GDM1 (cell line): ENCODE results near the gene TUBB2B.

Source experiments
- DNase-seq: peaks from one replicate; lab custom pipeline; 2025; lab: John Stamatoyannopoulos, UW

The TUBB2B gene

DNA sequence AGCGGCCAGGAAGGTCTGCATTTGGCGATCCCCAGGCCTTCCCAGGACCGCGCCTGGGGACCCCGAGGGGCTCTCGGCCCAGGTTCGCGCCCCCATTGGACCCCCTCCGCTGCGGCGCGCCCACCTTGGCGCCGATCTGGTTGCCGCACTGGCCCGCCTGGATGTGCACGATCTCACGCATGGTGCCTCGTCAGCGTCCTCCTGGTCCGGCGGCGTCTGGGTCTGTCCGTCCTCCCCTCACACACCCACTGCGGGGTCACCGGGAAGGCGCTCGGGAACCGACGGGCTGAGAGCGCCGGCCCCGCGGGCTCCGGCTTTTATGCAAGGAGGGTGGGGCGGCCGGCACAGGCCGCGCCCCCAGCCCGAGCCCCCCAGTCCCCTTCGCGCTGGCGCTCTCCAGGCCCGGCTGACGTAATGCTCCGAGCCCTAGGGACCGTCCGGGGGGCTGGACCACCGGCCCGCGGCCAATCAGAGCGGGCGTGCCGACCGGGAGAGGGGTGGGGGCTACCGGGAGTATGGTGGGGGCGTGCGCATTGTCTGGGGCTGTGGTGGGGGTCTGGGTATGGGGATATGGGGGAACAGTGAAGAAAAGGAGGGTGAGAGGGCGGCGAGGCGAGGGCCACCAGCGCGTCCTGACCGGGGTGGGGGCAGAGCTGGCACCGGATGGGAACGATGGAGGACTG is at the start of gene TUBB2B:
TSS of gene TUBB2B (minus strand) at position 291 of the 683 bp plus-strand sequence. CDS start at position 181, 110 bp downstream.
- DNase-seq, result no peak

DNA sequence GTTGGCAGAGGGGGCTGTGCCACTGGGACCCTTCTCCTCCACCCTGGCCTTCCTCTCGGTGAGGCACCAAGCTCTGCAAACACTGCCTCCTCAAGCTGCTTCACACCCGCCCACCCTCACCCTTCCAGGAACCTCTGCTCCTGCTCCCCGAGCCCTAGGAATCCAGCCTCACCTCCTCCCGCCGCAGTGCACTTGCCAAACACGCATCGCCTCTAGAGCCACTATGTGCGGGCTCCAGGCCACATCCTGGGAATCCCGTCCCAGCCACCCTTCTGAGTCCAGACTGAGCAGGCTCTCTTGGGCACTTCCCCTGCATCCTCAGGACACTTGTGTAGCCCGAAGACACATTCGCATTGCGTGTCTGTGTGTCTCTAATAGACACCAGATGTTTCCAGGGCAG is 49.8 kb upstream of the TUBB2B start:
- DNase-seq, result no peak

DNA sequence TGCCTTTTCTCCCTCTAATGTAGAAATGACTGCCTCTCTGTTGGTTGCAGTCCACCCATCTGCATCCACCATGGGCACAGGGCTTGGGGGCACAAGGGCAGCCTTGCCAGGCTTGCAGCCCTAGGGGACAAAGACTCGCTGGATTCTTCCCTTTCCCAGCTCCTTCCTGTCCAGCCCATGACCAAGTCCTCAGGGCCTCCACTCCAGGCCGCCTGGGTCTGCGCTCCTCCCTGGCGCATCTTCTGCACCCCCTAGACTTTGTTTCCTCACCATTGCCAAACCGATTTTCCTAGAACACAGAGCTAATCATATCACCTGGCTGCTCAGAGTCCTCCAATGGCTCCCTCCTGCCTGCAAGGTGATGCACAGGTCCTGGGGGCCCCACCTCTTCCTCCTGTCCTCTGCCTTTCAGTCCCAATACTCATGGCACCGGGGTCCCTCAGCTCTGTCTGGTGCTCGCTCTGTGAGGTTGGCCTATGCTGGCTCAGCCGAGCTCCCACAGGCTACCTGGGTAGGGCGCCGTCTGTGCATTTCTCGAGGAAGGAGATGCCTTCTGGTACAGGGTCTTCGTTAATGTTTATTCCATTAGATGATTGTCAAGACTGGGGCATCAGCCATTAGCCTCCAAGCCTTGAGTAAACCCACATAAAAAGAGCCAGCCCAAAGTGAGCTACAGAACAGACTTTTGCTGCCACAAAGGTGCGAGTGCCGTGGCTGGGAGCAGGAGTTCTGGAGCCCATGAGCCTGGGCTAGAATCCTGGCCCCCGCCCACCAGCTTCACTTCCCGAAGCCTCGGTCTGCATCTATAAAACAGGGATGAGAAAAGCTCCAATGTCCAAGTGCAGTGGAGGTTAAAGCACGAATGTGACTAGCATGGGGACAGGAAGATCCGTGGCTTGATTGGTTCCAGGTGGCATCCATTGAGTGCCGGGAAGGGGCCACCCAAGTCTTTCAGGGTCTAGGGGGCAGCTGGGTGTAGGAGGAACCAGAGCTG is 49.0 kb upstream of the TUBB2B start:
- DNase-seq, result no peak

DNA sequence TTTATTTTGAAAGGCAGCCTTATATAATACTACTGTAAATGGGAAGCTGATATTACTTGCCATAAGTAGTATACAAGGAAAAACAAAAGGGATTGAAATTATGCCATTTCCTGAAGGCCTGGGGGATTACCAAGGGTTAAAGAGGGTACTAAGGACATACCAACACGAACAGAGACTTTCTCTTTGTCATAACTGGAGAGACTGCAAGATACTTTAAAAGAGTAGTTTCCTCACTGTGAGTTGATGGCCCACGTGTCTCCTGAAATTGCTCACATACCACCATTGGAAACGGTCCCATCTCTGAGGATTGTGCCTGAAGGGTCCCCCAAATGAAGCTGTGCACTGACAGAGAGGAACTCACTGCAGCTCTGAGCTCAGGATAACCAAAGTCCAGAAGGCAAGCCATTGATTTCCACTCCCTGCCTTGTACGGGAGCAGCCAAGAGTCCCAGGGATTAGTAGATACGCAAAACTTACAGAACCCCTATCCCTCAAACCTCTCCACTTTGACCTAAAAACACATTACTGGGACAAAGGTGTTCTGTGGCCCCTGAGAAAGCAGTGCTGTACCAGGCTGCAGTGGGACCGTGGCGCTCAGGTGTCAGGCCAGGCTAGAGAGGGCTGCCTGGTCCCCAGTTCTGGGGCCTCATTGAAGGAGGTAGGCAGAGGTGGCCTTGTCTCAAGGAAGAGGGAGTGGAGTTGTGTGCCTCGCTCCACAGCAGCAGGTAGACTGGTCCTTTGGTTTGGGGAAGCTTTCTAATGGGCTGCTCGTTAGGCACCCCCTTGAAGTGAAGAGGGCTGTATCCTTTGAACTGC is 46.5 kb upstream of the TUBB2B start:
- DNase-seq, result no peak

DNA sequence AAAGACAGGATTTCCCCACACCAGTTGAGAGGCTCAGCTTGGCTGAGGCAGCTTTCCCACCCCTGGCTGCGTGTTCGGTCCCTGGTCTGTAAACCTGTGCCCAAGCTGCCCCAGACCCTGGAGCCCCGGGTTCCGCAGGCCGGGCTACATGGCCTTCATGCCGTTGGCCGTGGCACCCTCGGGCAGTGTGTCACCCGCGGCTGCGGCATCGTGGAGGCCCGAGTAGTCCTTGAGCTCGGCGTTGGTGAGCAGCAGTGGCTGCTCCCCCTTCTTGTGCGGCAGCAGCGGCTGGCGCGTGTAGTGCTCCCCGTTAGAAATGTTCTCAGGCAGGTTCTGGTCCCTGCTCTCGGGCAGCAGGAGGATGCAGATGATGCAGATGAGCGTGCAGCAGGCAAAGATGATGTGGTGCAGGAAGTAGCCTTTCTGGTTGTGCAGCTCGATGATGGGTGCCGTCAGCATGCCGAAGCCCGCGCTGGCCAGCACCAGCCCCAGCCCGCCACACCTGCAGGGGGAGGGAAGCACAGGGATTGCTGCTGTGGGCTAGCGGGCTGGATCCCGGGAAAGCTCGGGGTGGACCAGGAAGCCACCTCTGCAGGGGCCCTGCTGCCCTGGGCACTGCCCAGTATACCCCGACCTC is 45.6 kb upstream of the TUBB2B start:
- DNase-seq, result no peak

DNA sequence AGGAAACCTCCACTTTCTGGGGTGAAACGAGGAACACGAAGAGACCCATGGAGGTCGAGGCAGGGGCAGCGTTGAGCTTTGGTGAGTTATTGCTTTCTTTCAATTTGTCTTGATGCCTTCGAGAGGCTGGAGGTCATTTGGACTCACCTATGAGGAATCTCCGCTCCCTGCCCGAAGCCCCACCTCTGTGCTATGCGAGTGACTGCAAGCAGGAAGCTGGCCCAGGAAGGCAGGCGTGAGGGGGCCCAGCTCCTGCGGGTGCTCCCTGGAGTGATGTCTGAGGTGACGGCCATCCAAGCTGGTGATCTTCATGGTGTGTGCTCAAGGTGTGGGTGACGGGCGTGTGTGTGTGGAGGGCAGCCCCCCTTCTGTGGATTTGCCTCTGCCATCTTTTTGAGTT is 44.3 kb upstream of the TUBB2B start:
- no peak for DNase-seq

DNA sequence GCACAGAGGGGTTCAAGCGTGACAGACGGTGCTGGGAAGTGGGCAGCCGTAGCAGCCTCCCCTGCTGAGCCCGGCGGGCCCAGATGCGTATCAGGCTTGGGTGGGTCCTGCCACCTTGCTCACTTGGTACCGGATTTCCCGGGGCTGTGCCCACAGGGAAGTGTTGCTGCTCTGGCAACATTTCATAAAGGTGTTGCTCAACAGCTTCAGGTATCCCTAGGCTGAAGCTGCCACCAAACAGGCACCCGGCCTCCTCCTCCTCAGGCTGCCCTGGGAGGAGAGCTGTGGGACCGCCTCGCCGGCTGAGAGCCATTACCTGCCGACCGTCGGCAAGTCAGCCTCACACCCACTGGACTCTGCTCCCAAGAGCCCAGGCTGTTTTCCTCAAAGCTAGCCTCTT is 42.8 kb upstream of the TUBB2B start:
- DNase-seq, result no peak

DNA sequence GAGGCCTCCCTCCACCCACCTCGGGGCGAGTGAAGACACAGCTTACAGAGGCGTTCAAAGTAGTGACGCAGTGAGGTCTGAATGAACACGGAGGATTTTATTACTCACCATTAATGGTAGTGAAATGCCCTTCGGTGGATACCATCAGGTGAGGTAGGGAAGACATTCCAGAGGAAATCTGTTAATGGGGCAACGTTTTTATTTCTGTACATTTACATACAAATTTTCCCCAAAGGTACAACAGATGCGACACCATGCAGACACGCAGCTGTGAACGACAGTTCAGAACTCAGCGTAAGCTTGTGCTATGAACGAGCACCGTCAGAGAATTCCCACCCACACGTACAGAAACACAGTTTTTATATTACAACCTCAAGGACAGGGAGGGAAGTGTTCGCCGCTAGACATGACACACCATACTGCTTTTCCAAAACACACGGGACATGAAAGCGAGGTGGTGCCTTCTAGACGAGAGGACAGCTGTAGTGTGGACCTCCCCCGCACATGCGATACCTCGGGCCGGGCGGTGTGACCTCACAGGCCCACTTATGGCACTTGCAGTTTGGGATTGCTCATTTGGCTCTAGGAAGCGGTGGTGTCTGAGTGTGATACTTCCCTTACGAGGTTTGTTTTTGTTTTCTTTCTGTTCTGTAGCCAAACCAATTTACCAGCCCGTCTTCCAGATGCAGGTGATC is 42.0 kb upstream of the TUBB2B start:
- DNase-seq, result no peak

DNA sequence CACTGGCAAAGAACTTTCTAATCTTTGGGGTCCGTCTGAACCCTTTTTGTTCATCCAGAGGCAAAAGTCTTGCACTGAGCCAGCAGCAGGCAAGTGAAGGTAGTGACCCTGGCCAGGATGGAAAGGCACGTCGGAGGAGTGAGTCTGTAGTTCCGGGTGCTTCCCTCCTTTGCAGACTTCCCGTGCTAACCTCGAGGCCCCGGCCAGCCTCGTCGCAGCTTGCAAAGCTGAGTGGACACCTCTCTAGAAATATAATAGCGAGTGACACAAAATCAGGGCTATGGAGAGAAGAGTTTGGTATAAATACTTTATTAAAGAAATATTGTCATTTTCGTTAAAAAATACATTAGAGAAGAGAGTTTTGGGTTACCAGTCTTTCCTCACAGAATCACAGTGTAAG is 41.2 kb upstream of the TUBB2B start:
- DNase-seq, result no peak

DNA sequence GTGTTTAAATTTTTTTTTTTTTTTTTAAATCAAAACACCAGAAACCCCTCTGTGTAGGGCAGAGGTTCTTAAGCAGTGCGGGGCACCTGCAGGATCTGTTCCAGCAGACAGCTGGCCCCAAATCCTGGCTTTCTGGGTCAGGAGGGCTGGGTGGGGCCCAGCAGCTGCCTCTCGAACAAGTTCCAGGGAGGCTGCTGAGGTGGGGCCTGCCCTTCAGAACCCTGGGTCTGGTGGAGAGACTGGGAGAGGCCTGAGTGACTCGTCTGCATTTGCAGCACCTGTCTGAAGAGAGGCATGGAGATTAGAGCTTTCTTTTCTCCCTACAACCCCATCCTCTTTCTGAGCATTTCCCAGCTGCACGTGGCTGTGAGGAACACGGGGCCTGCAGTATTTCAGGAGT is 39.7 kb upstream of the TUBB2B start:
- DNase-seq, result no peak

DNA sequence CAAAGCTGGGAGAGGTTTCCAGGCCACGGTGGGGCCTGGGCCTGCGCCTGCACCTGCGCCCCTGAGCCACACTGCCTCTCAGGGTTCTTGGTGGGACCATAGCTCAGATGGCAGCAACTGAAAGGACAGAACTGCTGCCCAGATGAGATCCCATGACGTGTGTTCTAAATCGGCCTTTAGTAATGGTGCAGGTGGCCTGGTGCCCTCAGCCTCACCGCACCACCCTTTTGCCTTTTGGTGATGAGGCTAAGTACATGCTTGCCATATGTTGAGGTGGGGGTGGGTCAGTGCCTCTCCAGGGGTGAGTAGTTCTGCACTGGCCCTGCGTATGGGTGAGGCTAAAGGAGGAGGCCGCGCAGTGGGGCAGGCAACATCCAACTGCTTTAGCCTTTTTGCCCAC is 38.7 kb upstream of the TUBB2B start:
- DNase-seq, result no peak

DNA sequence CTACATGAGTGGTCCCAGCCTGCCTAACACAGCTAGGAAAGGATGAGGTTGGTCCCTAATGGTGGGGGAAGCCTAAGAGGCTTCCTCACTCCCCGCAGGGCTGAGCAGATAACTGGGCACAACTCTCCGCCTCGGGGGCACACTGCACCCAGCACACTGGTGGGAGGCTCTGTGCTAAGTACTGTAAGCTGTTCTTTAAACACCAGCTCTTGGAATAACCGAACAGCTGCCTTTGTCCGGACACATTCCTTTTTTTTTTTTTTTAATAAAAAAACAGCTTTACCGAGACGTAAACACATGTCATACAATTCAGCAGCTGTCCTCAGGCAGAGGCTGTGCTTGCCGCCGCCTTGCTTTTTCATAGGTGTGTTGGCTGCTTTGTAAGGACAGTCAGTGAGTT is 38.2 kb upstream of the TUBB2B start:
- no peak for DNase-seq

DNA sequence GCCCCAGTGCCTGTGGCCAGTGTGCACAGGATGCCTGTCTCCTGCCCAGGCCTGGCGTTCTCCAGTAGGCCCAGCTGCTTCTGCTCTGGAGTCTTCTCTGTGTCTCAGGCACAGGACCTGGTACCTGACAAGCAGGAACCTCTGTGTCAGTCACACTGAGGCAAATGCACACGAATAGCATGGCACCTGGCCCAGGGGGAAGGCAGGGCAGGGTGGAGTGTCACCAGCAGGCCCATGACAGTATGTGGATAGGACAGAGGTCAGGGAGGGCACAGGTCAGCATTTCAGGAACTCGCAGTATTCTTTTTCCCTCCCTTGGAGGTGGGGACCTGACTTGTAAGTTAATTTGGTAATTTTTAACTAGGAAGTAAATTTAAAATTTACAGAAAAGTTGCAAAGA is 36.9 kb upstream of the TUBB2B start:
- DNase-seq, result no peak

DNA sequence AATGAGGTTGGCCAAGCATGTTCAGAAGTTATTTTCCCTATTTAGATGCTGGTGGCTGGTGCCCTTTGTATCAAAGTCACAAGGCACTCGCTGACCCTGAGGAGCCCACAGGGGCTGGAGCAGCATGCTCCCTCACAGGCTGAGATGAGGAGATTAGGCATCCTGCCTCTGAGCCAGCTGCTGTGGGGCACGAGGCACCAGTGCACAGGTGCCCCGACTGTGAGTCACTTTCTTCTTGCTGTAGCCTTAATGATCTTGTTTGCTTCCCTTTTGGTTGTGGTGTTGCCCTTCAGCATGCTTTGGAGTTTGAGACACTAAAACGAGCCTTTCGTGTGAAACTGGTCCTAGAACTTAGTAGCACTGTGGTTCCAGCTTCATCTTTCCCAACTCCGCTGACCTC is 35.6 kb upstream of the TUBB2B start:
- DNase-seq, result no peak

DNA sequence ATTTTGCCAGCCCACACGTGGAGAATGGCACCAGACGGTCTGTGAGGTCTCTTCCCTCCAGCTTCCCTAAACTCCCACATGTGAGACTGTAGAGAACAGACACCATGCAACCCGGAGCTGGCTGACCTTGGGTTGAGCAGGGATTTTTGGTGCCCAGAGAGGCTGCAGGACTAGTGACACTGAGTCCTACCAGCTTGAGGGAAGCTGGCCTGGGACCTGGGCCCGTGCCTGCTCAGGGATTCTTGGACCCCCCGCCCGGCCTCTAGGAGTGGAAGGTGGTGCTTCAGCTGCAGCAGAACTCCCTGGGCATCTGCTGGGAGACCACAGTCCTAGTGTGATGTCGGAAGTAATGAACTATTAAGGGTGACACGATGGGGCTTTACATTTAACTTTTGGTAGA is 34.5 kb upstream of the TUBB2B start:
- no peak for DNase-seq

DNA sequence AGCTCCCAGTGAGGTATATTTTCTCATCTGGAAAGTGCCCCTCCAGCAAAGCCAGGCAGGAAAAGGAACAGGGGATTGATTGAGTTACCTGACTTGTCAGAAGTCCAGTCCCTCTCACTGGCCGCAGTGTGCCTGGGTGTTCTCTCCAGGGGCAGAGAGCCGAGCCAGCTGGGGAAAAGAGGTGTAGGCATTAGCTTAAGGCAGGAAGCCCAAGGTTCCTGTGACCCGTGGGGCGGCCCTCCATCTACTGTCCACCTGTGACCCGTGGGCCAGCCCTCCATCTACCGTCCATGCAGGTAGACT is 34.0 kb upstream of the TUBB2B start:
- DNase-seq, result no peak

DNA sequence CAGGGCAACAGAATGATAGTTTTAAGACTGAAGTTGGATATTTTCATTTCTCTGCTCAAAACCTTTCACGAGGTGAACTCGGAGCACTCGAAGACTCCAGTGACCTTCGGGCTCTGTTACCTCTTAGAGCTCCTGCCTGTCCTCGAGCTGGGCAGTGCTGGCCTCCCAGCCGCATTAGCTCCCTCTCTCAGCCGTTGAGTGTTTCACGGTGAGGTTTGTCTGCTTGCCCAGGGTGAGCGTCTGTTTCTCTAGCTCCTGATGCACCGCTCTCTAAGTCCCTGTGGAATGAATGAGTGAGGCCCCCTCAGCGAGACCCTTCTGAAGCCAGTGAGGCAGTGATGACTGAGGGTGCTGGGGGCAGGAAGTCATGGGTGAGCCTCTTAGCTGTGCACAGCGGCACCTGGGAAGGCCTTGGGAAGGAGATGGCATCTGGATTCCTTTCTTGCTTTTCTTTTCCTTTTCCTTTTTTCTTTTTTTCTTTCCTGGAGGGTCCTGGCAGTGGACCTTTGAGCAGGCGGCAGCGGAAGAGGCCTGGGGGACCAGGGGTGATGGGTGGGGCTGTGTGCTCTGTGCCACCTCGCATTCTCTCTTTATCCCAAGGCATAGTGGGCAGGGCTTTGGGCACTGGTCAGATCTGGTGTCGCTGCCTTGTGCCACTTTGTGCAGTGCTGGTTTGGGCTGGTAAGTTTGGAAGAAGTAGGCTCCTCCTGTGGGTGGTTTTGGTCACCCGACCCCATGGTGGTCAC is 33.5 kb upstream of the TUBB2B start:
- no peak for DNase-seq

DNA sequence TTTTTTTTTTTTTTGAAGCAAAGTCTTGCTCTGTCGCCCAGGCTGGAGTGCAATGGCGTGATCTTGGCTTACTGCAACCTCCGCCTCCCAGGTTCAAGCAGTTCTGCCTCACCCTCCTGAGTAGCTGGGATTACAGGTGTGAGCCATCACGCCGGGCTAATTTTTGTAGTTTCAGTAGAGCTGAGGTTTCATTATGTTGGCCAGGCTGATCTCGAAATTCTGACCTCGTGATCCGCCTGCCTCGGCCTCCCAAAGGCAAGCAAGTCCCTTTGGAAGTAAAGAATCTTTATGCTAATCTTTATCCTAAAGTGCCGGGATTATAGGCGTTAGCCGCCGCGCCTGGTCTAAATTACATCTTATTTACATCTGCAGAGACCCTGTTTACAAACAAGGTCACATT is 32.8 kb upstream of the TUBB2B start:
- DNase-seq, result no peak

DNA sequence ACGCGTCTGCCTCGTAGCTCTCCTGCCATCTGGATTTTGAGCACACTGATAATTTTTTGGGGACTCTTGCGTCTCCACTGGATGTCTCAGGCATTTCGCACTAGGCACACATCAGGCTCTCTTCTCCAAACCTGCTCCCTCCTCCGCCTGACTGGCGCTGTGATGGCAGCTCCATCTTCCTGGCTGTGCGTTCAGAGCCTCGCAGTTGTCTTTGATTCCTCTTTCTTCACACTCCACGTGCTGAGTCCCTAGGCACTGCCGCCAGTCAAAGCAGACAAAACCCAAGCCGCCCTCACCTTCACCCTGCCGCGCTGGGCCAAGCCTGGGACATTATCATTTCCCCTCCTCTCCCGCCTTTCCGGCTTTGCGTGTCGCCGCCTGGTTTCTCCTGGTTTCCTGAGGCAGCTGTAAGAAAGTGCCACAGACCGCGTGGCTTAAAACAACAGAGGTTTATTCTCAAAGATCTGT is 32.1 kb upstream of the TUBB2B start:
- peak; percentile 35 for DNase-seq

DNA sequence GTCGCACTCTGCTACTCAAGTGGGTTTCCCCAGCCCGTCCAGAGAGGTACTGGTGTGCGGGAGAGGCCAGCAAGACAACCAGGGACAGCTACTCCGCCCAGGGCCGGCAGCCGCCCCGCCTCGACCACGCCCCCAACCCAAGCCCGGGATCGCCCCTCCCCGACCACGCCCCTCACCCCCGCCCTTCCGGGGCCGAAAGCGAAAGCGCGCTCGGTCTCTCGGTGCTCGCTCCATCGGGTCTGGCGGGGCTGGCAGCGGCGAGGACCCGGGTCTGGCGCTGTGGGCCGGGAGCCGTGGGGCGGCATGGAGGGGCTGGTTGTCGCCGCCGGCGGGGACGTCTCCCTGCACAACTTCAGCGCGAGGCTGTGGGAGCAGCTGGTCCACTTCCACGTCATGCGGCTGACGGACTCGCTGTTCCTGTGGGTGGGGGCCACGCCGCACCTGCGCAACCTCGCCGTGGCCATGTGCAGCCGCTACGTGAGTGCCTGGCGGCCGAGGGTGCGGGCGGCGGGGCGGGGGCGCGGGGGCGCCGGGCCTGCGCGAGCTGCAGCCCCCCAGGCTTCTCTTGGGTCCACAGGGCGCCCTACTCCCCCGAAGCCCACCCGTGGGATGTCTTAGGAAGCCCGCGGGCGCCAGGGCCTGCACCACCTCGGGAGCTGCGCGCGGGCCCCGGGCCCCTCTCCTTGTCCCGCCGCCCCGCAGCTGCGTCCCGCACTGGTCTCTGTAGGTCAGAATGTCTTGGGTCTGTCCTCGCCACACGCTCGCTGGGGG is 31.5 kb upstream of the TUBB2B start, which contains the start of gene PSMG4:
TSS of gene PSMG4 (plus strand) at position 228 of the 771 bp plus-strand sequence. CDS start at position 304, 76 bp downstream.
- DNase-seq, result peak; percentile 78
